Calu3 (cell line): ENCODE results near the gene PAQR3. TPM values are rescaled to one million over a fixed set of nuclear protein-coding genes. Genes with fewer than 3 reads are reported as not detected.

Source experiments
- BruUV-seq: library from RNA; stranded (reverse); fragments of 400-500 nt; replicated peaks from 2 replicates; lab custom pipeline; 2021; lab: Mats Ljungman, UMichigan
- CTCF ChIA-PET: fragments of 300-600 bp; sonication (Branson Sonifier 250); formaldehyde crosslinking; loops from one replicate; lab custom pipeline; 2022; ENCODE audit warnings: antibody characterized with exemption; lab: Charles Lee
- DNase-seq: peaks from one replicate; pipeline ENCODE4 v3.0.0; 2022
- H3K27ac Mint-ChIP-seq: one replicate; pipeline ENCODE4 v1.8.0; 2022; ENCODE audit warnings: mixed read lengths; ENCODE audit not compliant: unreplicated experiment
- H3K27me3 Mint-ChIP-seq: one replicate; pipeline ENCODE4 v1.8.0; 2022; ENCODE audit warnings: mixed read lengths; ENCODE audit not compliant: unreplicated experiment
- H3K36me3 Mint-ChIP-seq: one replicate; pipeline ENCODE4 v1.8.0; 2022; ENCODE audit warnings: mild to moderate bottlenecking, moderate library complexity, mixed read lengths; ENCODE audit not compliant: insufficient read depth, unreplicated experiment
- H3K4me1 Mint-ChIP-seq: one replicate; pipeline ENCODE4 v1.8.0; 2022; ENCODE audit warnings: mild to moderate bottlenecking, low read depth, mixed read lengths; ENCODE audit not compliant: unreplicated experiment
- H3K4me3 Mint-ChIP-seq: one replicate; pipeline ENCODE4 v1.8.0; 2022; ENCODE audit warnings: mild to moderate bottlenecking, low read depth, moderate library complexity, mixed read lengths; ENCODE audit not compliant: unreplicated experiment
- H3K9me3 Mint-ChIP-seq: one replicate; pipeline ENCODE4 v1.8.0; 2022; ENCODE audit warnings: low read depth, mixed read lengths; ENCODE audit not compliant: unreplicated experiment
- intact Hi-C: fragments of 100-400 bp; cut with micrococcal nuclease; formaldehyde crosslinking; loops from one replicate; pipeline ENCODE4 v1.10.0; 2022; ENCODE audit not compliant: unreplicated experiment
- total RNA-seq: library from RNA; stranded (reverse); gene quantifications from 2 replicates; pipeline ENCODE4 v1.2.3, GENCODE V29; 2022
- TF ChIP-seq, protein P1 (sequence below): fragments of 200-600 bp; IDR thresholded peaks from one replicate; pipeline ENCODE4 v1.8.0; 2022; ENCODE audit warnings: antibody characterized with exemption; ENCODE audit not compliant: unreplicated experiment

The PAQR3 gene
- total RNA-seq, 1 experiment from 2014 or later = 14.1 TPM

DNA sequence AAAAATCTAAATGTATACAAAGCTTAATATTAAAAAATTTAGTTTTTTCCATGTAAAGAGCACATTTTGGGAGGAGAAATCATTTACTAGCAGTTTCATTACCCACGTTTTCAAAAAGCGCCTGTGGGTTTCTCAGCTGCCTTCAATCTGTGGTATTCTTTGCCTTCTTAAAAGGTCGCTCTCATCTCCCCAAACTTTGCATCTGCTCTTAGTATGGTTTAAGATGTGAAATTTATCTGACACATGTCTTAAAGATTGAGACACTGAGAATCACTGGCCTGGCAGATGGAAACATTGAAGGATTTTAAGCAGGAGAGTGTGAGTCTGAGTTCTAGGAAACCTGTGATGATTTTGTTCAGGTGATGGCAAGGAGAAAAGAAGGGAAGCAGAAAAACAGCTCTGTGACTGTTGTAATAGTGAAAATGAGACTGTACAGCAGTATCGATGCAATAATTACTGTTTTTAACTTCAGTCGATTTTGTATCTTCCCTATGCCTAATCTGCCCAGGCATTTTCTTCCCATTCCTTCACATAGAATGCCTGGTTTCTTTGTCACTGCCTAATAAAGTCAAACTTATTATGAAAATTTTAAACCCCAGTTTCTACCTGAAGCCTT lies 75.9 kb downstream of the PAQR3 start:
- peaks cover 8% of the 10 kb centered on the region for H3K4me1 Mint-ChIP-seq
- no peak overlapping the region for H3K4me3 Mint-ChIP-seq
- H3K27ac Mint-ChIP-seq = no peak overlapping the region
- H3K27me3 Mint-ChIP-seq = no peaks in the 10 kb centered on the region
- H3K36me3 Mint-ChIP-seq = peaks cover 4% of the 10 kb centered on the region
- TF ChIP-seq, protein P1, sequence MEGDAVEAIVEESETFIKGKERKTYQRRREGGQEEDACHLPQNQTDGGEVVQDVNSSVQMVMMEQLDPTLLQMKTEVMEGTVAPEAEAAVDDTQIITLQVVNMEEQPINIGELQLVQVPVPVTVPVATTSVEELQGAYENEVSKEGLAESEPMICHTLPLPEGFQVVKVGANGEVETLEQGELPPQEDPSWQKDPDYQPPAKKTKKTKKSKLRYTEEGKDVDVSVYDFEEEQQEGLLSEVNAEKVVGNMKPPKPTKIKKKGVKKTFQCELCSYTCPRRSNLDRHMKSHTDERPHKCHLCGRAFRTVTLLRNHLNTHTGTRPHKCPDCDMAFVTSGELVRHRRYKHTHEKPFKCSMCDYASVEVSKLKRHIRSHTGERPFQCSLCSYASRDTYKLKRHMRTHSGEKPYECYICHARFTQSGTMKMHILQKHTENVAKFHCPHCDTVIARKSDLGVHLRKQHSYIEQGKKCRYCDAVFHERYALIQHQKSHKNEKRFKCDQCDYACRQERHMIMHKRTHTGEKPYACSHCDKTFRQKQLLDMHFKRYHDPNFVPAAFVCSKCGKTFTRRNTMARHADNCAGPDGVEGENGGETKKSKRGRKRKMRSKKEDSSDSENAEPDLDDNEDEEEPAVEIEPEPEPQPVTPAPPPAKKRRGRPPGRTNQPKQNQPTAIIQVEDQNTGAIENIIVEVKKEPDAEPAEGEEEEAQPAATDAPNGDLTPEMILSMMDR = no peak
- no peaks in the 10 kb centered on the region for H3K9me3 Mint-ChIP-seq
- DNase-seq = no peak
- CTCF ChIA-PET = no interaction called here
- intact Hi-C loops = loop anchor here (10.0 kb wide), 2 partner anchors 219 to 909 kb away; no protein-coding TSS in a partner anchor
- BruUV-seq = no TSS peak

DNA sequence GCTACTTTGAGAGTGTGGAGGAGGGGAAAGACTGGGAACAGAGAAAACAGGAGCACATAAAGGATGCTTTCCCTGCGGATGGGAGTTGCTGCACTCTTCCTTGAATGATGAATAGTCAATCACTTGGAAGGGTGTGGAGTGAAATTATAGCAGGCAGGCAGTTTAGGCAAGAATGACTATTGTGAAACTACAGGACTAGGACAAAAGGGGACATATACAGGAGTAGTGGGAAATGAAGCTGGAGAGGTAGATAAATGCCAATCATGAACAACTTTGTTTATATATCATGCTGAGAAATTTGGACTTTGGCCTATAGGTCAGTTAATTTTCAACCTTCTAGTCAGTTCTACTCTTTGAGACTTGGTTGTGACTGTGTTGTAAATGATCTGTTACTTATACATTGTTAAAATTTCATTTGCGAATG lies 76.9 kb downstream of the PAQR3 start:
- no peaks in the 10 kb centered on the region for H3K27me3 Mint-ChIP-seq
- BruUV-seq = no TSS peak
- H3K4me1 Mint-ChIP-seq = peaks cover 8% of the 10 kb centered on the region
- no peak for DNase-seq
- CTCF ChIA-PET = no interaction called here
- no peak overlapping the region for H3K4me3 Mint-ChIP-seq
- intact Hi-C loops = loop anchor here (10.0 kb wide), 2 partner anchors 218 to 908 kb away; no protein-coding TSS in a partner anchor
- TF ChIP-seq, protein P1 = no peak
- no peak overlapping the region for H3K27ac Mint-ChIP-seq
- peaks cover 4% of the 10 kb centered on the region for H3K36me3 Mint-ChIP-seq
- no peaks in the 10 kb centered on the region for H3K9me3 Mint-ChIP-seq

Other genes starting within 250 kb of the PAQR3 start
- 27.4 and 29.8 TPM in 2 replicates for gene BMP2K, start 163.1 kb downstream of the PAQR3 start, total RNA-seq